HG03378 (cell line): ENCODE measurements around the gene DNASE2.

Experiments used
- ATAC-seq: cut with Tn5 transposase; IDR thresholded peaks from one replicate; pipeline ENCODE4 v1.9.1; 2021; ENCODE audit warnings: mild to moderate bottlenecking, moderate library complexity; ENCODE audit not compliant: unreplicated experiment

The DNASE2 gene

DNA sequence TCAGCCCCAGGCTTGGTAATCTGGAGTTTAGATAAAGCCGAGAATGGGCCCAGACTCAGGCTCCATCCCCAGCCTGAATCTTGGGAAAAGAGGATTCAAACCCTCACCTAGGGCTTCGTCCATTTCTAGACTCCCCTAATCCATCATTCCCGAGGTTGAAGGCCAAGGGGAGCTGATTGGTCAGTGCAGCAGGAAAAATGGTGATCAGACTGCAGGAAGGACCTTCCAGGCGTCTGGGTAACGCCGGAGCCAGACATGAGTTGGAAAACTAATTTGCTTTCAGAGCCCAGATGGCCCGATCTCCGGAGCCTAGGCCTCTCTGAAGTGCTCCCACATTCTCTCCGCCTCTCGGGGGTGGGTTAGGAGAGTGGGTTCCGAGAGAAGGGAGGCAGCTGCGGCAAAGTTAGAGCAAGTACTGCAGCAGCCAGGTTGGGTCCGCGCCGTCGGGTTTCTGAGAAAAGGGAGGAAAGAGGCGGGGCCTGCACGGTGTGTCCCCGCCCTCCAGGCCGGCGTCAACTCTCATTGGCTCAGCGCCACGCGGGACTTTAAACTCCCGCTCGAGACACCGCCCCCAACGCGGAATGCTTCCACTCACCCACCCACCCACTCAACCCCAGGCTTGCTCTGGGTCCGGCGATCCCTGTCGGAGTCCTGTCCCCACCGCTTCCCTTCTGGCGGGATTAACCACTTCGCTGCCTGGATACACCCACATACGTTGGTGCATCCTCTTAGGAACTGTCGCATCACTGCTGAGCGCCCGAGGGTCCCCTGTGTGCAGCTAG, 46.1 kb downstream of the DNASE2 start:
- no peak for ATAC-seq

GRCh38 chr19:12834566-12834943, 46.7 kb downstream of the DNASE2 start, which contains the start of gene RTBDN:
Gene RTBDN, minus strand, starts transcription at chr19:12834579. Its CDS starts 4,600 bp downstream, at chr19:12829979.
- no peak for ATAC-seq

- ATAC-seq = no peak
These were observed 47.3 kb downstream of the DNASE2 start for GRCh38 chr19:12833738-12834565.

DNA sequence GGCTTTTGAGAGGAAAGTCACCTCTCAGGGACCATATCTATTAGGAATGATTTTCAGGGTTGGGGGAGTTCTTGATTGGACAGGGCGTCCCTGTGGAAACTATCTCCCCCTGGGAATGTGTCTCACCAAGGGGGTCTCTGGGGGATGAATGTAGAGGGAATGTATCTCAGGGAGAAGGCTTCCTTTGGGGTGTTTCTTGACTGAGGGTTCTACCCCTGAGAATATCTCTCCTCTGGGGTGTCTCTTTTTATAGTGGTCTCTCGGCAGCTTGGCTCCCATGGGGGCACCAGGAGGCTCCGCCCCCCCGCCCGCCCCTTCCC, 47.9 kb downstream of the DNASE2 start:
- ATAC-seq = no peak

GRCh38 chr19:12828494-12828893, 52.8 kb downstream of the DNASE2 start:
- ATAC-seq = no peak

- no peak for ATAC-seq
These were observed 55.8 kb downstream of the DNASE2 start for GRCh38 chr19:12825254-12826131.
